GM10248 (cell line): Measurements from ENCODE around the gene CAMTA1.

ENCODE experiments used
- CTCF ChIA-PET: fragments of 300-600 bp; sonication (Branson Sonifier 250); formaldehyde crosslinking; extraction: SDS; loops from one replicate; lab custom pipeline; 2021; ENCODE audit warnings: antibody characterized with exemption; lab: Yijun Ruan, JAX
- POLR2A ChIA-PET: fragments of 350-650 bp; sonication (Branson Sonifier 250); formaldehyde crosslinking; extraction: SDS; loops from one replicate; lab custom pipeline; 2020; ENCODE audit warnings: antibody characterized with exemption; lab: Yijun Ruan, JAX
- DNase-seq: peaks from one replicate; pipeline ENCODE4 v3.0.0; 2012; ENCODE audit errors: extremely low spot score
- TF ChIP-seq, protein P1 (sequence below): IDR thresholded peaks from 2 replicates; pipeline ENCODE4 v1.5.1; 2012; ENCODE audit warnings: mild to moderate bottlenecking, low read depth; ENCODE audit errors: extremely low read depth, missing control alignments, control extremely low read depth

The CAMTA1 gene

DNA sequence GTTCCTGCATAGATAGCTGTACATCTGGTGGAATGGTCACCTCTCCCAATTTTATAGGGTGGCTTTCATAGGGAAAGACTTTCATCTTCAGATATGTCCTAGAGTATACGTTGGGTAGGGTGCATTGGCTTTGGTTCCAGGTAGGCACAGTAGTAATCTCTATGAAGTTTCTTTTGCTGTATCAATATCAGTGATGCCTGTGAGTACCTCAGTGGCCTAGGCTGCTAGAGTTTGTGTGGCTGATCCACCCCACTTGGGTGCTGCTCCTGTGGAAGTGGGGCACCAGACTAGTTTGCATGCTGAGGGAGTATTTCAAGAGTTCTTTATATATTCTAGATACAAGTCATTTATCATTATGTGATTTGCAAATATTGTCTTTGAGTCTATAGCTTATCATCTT is 615.3 kb downstream of the CAMTA1 start:
- ChIA-PET CTCF (interaction anchor here (1.0 kb wide), 1 partner anchor 34 kb away, joined by 3 read pairs; no protein-coding TSS in a partner anchor), POLR2A (no interaction called here)
- TF ChIP-seq, protein P1, sequence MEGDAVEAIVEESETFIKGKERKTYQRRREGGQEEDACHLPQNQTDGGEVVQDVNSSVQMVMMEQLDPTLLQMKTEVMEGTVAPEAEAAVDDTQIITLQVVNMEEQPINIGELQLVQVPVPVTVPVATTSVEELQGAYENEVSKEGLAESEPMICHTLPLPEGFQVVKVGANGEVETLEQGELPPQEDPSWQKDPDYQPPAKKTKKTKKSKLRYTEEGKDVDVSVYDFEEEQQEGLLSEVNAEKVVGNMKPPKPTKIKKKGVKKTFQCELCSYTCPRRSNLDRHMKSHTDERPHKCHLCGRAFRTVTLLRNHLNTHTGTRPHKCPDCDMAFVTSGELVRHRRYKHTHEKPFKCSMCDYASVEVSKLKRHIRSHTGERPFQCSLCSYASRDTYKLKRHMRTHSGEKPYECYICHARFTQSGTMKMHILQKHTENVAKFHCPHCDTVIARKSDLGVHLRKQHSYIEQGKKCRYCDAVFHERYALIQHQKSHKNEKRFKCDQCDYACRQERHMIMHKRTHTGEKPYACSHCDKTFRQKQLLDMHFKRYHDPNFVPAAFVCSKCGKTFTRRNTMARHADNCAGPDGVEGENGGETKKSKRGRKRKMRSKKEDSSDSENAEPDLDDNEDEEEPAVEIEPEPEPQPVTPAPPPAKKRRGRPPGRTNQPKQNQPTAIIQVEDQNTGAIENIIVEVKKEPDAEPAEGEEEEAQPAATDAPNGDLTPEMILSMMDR: no peak
- DNase-seq: no peak

DNA sequence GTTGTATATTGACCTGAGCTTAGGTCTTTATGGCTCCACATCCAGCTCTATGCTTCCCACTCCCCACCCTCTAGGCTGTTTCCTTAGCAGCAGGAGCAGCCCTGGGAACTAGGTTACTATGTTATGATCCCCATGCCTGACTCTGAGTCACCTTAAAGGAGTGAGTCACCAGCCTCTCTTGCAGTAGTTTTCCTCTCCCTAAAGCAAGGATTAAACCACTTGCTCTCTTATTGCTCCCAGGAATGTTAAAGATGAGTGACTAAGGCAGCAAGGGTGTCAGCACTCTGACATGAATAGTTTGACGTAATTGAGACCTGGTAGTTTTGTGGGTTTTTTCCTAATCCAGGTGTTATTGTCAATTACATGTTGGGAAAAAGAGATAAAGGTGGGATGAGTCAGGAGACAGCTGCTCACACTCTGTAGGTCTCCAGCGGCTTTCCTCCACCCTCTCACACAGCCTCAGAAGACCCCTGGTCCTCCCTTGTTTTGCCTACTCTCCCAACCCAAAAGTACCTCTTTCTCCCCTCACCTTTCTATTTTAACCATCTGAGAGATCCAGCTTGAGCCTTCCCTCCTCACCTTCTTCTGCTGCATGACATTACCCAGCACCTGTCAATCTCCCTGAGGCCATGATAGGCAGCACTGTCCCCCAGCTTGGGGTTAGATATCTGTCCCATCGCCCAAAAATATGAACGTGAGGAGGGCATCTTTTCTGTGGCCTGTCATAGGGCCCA is 616.7 kb downstream of the CAMTA1 start:
- POLR2A ChIA-PET: no interaction called here
- no peak for DNase-seq
- TF ChIP-seq, protein P1: no peak
- CTCF ChIA-PET: interaction anchor here (1.1 to 1.3 kb wide), 2 partner anchors 9 to 247 kb away, joined by 3 read pairs; no protein-coding TSS in a partner anchor

DNA sequence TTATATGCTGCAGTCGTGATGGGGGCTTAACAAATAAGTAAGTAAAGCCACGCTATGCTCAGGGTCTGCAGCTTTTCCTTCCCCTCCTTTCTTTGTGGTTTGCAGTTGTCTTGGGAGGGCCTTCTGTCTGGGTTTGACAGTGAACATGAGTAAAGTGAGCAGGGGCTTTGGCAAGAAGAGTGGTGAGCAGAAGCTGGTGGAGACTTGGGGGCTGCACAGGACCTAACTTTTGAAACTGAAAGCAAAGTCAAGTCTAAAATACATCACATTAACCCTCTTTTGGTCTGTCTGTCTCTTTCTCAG is 617.2 kb downstream of the CAMTA1 start:
- no peak for DNase-seq
- CTCF ChIA-PET: interaction anchor here (1.3 kb wide), 1 partner anchor 9 kb away, joined by 3 read pairs; no protein-coding TSS in a partner anchor
- TF ChIP-seq, protein P1: no peak
- POLR2A ChIA-PET: no interaction called here

DNA sequence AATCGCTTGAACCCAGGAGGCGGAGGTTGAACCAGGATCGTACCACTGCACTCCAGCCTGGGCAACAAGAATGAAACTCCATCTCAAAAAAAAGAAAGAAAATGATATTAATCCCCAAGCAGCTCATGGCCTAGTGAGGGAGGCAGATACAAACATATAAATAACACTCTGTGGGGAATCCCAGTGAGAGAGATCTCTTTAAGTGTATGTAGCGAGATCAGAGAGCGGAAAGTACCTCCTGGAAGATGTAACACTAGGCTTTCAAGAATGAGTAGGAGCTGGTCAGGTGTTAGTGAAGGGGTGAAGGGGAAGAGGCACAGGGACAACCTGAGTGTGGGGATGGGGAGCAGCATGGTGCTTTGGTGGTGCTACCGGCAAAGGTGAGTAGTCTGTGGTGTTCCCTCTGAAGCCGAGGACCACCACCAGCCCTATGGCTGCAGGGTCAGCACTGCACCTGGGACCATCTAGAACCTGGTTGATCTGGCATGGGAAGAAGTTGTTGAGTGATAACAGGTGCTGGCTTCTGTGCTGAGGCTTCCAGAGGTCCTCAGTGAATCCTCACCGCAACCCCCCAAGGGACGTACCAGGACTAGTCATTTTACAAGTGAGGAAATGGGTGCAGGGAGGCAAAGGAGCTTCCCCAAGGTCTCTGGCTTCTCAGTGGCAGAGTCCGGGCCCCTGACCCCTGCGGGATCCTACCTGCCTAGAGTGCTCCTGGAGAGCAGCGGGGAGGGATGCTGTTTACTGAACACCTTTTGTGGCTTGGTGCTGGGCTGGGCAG is 618.2 kb downstream of the CAMTA1 start:
- TF ChIP-seq, protein P1: no peak
- POLR2A ChIA-PET: no interaction called here
- DNase-seq: no peak
- CTCF ChIA-PET: no interaction called here

DNA sequence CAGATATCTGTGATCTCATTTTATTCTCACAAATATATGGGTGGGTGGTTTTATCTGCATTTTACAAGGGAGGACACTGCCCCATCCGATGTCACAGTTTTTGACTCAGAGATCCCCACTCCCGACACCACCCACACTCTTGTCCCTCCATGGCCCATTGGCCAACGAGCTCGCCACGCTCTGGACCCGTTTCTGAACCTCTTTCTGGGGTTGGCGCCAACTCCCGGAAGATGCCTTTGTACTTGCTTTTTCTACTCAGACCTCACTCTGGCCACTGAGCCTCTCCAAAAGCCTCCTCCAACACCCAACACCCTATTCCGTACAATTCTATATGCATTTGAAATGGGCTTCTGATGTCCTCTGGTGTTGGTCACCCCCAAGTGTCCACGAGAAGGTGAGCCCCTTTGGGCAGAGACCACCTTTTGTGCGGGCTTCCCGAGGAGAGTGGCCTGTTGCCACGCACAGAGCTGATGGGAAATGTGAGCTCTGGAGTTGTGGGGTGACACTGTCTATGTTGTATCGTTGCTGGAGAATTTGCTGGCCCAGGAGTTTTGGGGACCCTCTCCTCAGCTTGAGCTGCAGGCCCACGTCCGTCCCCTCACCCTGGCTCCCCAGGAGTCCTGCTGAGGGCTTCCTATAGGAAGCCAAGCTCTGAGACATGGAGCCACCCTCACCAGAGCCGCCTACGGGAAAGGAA is 618.9 kb downstream of the CAMTA1 start:
- TF ChIP-seq, protein P1: no peak
- POLR2A ChIA-PET: no interaction called here
- DNase-seq: no peak
- CTCF ChIA-PET: no interaction called here

DNA sequence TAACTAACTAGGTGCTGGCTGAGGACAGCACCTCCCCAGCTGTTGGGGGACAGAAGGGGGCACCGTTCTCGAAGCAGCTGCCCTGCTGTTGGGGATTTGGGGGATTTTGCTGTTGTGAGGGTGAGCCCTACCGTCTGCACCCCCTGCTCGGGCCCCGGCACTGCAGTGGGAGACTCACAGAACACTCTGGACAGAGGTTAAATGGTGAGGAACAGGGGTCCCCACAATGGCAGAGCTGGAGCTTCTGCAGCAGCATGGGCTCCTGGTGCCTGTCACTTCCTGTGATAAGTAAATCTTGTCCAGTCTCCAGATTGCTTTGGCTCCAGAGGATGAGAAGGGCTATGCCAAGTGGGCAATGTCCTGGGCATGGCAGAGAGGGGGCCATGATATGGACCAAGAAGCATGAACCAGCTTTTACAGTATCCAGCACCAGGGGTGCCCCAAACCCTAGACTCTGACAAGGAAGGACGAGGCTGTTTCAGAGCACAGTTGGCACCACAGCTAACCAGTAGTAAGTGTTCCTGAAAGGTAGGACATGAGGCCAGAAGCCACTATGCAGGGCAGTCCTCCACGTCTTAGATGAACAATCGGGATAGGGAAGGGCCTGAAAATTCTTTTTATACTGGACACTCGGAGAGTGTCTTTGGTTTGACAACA is 620.7 kb downstream of the CAMTA1 start:
- POLR2A ChIA-PET: no interaction called here
- CTCF ChIA-PET: no interaction called here
- TF ChIP-seq, protein P1: no peak
- no peak for DNase-seq
